Hepatocyte (in vitro differentiated cells): ENCODE results near the gene DCN. TPM values are rescaled to one million over a fixed set of nuclear protein-coding genes. Genes with fewer than 3 reads are reported as not detected.
A peak's percentile ranks its signal among the peaks of the same experiment; 100 is the strongest.

Experiments
- DNase-seq: peaks from one replicate; pipeline ENCODE4 v3.0.0-alpha.2; 2016; ENCODE audit warnings: low spot score
- H2AFZ ChIP-seq: fragments of 200-600 bp; sonication (generic); 2 replicates; pipeline ENCODE4 v1.6.0; 2016; ENCODE audit warnings: antibody characterized with exemption, mild to moderate bottlenecking
- H3K27ac ChIP-seq: fragments of 200-600 bp; sonication (generic); 2 replicates; pipeline ENCODE4 v1.5.1; 2016; ENCODE audit warnings: mild to moderate bottlenecking
- H3K27me3 ChIP-seq: fragments of 200-600 bp; sonication (generic); 2 replicates; pipeline ENCODE4 v1.6.1; 2016
- H3K36me3 ChIP-seq: fragments of 200-600 bp; sonication (generic); replicated peaks from 2 replicates; pipeline ENCODE4 v1.5.1; 2016; ENCODE audit warnings: low read depth; ENCODE audit not compliant: insufficient read depth
- H3K4me1 ChIP-seq: fragments of 200-600 bp; sonication (generic); 2 replicates; pipeline ENCODE4 v1.5.1; 2016; ENCODE audit warnings: mild to moderate bottlenecking, moderate library complexity; ENCODE audit not compliant: insufficient read depth
- H3K4me2 ChIP-seq: fragments of 200-600 bp; sonication (generic); 2 replicates; pipeline ENCODE4 v1.6.0; 2016
- H3K4me3 ChIP-seq: fragments of 200-600 bp; sonication (generic); 2 replicates; pipeline ENCODE4 v1.5.1; 2016; ENCODE audit warnings: mild to moderate bottlenecking
- H3K79me2 ChIP-seq: fragments of 200-600 bp; sonication (generic); 2 replicates; pipeline ENCODE4 v1.6.0; 2017; ENCODE audit warnings: mild to moderate bottlenecking
- H3K9me2 ChIP-seq: fragments of 200-600 bp; sonication (generic); replicated peaks from 2 replicates; pipeline ENCODE4 v1.6.0; 2017; ENCODE audit warnings: mild to moderate bottlenecking; ENCODE audit not compliant: insufficient read depth
- H3K9me3 ChIP-seq: fragments of 200-600 bp; sonication (generic); 2 replicates; pipeline ENCODE4 v1.5.1; 2016; ENCODE audit warnings: low read depth, mild to moderate bottlenecking
- H4K20me1 ChIP-seq: fragments of 200-600 bp; sonication (generic); 2 replicates; pipeline ENCODE4 v1.6.0; 2016; ENCODE audit warnings: mild to moderate bottlenecking; ENCODE audit not compliant: insufficient read depth, poor library complexity, severe bottlenecking
- EZH2 ChIP-seq: fragments of 200-600 bp; sonication (generic); IDR thresholded peaks from 2 replicates; pipeline ENCODE4 v1.6.1; 2016; ENCODE audit warnings: antibody characterized with exemption, mild to moderate bottlenecking, borderline replicate concordance
- EZH2phosphoT487 ChIP-seq: fragments of 200-600 bp; sonication (generic); IDR thresholded peaks from one replicate; pipeline ENCODE4 v1.6.1; 2018; ENCODE audit warnings: antibody characterized with exemption, mild to moderate bottlenecking, low read depth, moderate library complexity; ENCODE audit not compliant: unreplicated experiment, severe bottlenecking
- WGBS: methylation state at CpG from one replicate; pipeline ENCODE4 v1.1.6; 2016; ENCODE audit warnings: low lambda C conversion rate; ENCODE audit errors: missing lambda C conversion rate; 5-methylcytosine and 5-hydroxymethylcytosine counted together
- polyA plus RNA-seq: library from polyadenylated mRNA; unstranded; fragments of >200 nt; fragmentation: Nextera tagmentation; extraction: Ambion mirVana; gene quantifications from 2 replicates; pipeline ENCODE4 v1.2.1, GENCODE V29; 2016
- total RNA-seq: library from RNA; depleted of rRNA; stranded (reverse); fragments of >200 nt; gene quantifications from 2 replicates; pipeline ENCODE4 v1.2.3, GENCODE V29; 2014
- TF ChIP-seq, protein P1 (sequence below): fragments of 200-600 bp; sonication (generic); IDR thresholded peaks from 2 replicates; pipeline ENCODE4 v1.5.1; 2016; ENCODE audit warnings: antibody characterized with exemption, mild to moderate bottlenecking; ENCODE audit not compliant: poor library complexity

Gene DCN
- total and polyA plus RNA-seq, 2 experiments from 2014 or later = 1,996 to 2,382 TPM

DNA sequence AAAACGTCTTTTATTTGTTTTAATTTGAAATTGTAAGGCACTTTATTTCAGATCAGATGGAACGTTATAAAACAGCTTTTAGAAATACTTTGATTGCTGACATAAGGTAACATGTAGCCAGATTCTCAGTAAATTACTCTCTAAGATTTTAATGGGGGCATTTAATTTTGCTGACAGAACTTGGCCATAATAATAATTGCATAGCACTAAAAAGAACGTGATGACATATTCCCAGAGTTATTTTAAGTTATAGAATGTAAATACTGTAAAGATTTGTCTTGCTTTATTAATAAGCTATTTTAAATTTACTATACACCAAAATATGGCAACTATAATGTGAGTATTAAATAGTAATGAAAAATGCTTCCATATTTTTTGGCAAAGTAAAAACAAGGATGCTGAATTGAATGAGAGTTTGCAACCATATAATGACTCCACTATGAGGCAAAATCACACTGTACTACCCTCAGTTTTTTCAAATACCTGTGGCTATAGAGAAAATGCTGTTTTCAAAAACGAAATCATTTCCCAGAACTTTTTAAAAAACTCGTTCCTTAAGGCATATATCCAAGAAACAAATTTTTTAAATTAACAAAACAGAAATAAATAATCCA, 72.2 kb downstream of the DCN start:
- Histone ChIP-seq H3K27me3 (no peaks in the 10 kb centered on the region), H2AFZ (no peak overlapping the region), H3K79me2 (peaks cover 29% of the 10 kb centered on the region), H3K36me3 (no peaks in the 10 kb centered on the region), H4K20me1 (no peaks in the 10 kb centered on the region), H3K9me2 (no peaks in the 10 kb centered on the region), H3K27ac (peak overlapping the region; percentile 85), H3K4me2 (peak overlapping the region; percentile 68), H3K4me1 (peaks cover 8% of the 10 kb centered on the region), H3K9me3 (no peaks in the 10 kb centered on the region), H3K4me3 (peak overlapping the region; percentile 36)
- no peak for DNase-seq
- WGBS = 38% methylated on average over 5 of the region's 5 CpGs
- TF ChIP-seq EZH2 (no peak), EZH2phosphoT487 (no peak)
- TF ChIP-seq, protein P1, sequence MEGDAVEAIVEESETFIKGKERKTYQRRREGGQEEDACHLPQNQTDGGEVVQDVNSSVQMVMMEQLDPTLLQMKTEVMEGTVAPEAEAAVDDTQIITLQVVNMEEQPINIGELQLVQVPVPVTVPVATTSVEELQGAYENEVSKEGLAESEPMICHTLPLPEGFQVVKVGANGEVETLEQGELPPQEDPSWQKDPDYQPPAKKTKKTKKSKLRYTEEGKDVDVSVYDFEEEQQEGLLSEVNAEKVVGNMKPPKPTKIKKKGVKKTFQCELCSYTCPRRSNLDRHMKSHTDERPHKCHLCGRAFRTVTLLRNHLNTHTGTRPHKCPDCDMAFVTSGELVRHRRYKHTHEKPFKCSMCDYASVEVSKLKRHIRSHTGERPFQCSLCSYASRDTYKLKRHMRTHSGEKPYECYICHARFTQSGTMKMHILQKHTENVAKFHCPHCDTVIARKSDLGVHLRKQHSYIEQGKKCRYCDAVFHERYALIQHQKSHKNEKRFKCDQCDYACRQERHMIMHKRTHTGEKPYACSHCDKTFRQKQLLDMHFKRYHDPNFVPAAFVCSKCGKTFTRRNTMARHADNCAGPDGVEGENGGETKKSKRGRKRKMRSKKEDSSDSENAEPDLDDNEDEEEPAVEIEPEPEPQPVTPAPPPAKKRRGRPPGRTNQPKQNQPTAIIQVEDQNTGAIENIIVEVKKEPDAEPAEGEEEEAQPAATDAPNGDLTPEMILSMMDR = no peak

DNA sequence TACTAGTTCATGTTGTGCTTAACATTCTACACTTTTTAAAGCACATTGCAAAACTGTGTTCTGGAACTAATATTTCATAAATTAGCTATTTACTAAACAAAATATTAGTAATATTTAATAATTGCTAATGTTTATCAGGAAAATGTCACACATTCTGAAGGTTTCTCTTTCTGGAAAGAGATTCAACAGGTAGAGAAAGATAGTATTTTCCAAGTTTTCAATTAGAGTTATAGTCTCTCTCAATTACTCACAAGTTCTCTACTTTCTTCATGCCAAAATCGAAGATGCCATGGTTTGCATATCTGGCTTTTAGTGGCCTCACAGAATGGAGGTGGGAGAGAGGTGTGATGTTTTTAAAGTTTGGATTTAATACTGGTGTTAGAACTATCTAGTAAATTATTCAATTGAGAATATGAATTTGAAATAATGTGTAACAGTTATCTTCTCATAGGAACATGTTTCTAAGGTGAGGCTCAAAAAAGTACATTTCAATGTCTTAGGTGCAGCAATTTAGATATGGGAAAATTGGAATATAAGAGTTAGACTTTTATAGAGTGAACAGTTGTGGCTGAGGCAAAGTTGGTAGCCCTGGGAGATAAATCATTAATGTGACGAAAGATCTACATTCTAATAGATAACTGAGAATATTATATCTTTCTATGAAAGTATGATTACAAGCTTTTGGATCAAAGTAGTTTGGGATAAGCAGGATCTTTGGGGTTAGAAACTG, 72.9 kb downstream of the DCN start:
- Histone ChIP-seq H3K27ac (peak overlapping the region; percentile 85), H3K4me2 (peak overlapping the region; percentile 68)

DNA sequence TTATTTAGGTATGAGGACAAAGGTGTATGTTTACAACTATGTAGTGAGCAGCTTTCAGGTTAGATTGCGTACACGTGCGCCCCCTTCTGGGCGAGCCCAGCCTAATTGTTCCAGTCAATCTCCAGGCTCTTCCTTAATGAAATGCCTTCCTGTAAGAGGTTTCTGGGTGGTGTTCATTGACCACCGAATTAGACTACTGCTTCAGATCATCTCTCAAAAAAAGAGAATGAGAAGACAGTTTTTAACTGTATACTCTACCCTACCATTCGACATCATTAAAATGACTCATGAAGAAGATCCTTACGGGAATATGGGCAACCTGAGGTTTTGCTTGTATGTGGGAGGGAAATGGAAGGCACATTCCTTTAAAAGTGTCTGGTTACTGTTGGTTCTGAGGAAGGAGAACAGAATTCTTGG, 73.5 kb downstream of the DCN start:
- Histone ChIP-seq H3K36me3 (no peaks in the 10 kb centered on the region), H3K9me3 (no peaks in the 10 kb centered on the region), H3K9me2 (no peaks in the 10 kb centered on the region), H3K4me1 (peaks cover 8% of the 10 kb centered on the region), H3K79me2 (peaks cover 40% of the 10 kb centered on the region), H3K4me3 (peak overlapping the region; percentile 36), H2AFZ (no peak overlapping the region), H3K27ac (peak overlapping the region; percentile 85), H3K27me3 (no peaks in the 10 kb centered on the region), H4K20me1 (no peaks in the 10 kb centered on the region), H3K4me2 (peak overlapping the region; percentile 68)
- DNase-seq = peak; percentile 84
- TF ChIP-seq EZH2phosphoT487 (no peak), EZH2 (no peak)
- TF ChIP-seq, protein P1 = peak; percentile 75
- whole genome bisulfite sequencing = 15% methylated on average over 7 of the region's 7 CpGs

More for the DNA sequence above, 72.9 kb downstream of the DCN start:
- H4K20me1 ChIP-seq = no peaks in the 10 kb centered on the region
- no peak overlapping the region for H2AFZ ChIP-seq
- no peaks in the 10 kb centered on the region for H3K36me3 ChIP-seq
- DNase-seq = no peak
- no peaks in the 10 kb centered on the region for H3K9me2 ChIP-seq
- H3K27me3 ChIP-seq = no peaks in the 10 kb centered on the region
- H3K4me1 ChIP-seq = peaks cover 8% of the 10 kb centered on the region
- H3K4me3 ChIP-seq = peak overlapping the region; percentile 36
- TF ChIP-seq, protein P1 = no peak
- peaks cover 35% of the 10 kb centered on the region for H3K79me2 ChIP-seq
- no peaks in the 10 kb centered on the region for H3K9me3 ChIP-seq
- WGBS = 69% methylated on average over 2 of the region's 2 CpGs
